ENCODE measurements around the gene TMEM40.

The TMEM40 gene

GRCh38 chr3:12771236-12771635, 12.2 kb upstream of the TMEM40 start:
- H2AFZ ChIP-seq (ENCODE audit: low read depth, low read length), result no peak overlapping the region
- no peak overlapping the region for H3K4me3 ChIP-seq (ENCODE audit: low read length)
- no peaks in the 10 kb centered on the region for H3K9me3 ChIP-seq (ENCODE audit: low read length)
- peaks cover 7% of the 10 kb centered on the region for H3K27me3 ChIP-seq (ENCODE audit: insufficient read depth, low read length)
- no peaks in the 10 kb centered on the region for H3K36me3 ChIP-seq (ENCODE audit: insufficient read depth, low read length)
- no peaks in the 10 kb centered on the region for H3K4me1 ChIP-seq (ENCODE audit: insufficient read depth, low read length)

- Histone ChIP-seq H3K4me1 (ENCODE audit: insufficient read depth, low read length) (no peaks in the 10 kb centered on the region), H2AFZ (ENCODE audit: low read depth, low read length) (no peak overlapping the region)
Observed at GRCh38 chr3:12769761-12770160, 10.7 kb upstream of the TMEM40 start.

GRCh38 chr3:12768579-12769527, 9.8 kb upstream of the TMEM40 start:
- Histone ChIP-seq H3K36me3 (ENCODE audit: insufficient read depth, low read length) (no peaks in the 10 kb centered on the region), H3K4me3 (ENCODE audit: low read length) (no peak overlapping the region), H3K27me3 (ENCODE audit: insufficient read depth, low read length) (peaks cover 5% of the 10 kb centered on the region), H3K4me1 (ENCODE audit: insufficient read depth, low read length) (no peaks in the 10 kb centered on the region), H3K9me3 (ENCODE audit: low read length) (no peaks in the 10 kb centered on the region), H2AFZ (ENCODE audit: low read depth, low read length) (no peak overlapping the region)

More at GRCh38 chr3:12769761-12770160, 10.7 kb upstream of the TMEM40 start:
- no peaks in the 10 kb centered on the region for H3K36me3 ChIP-seq (ENCODE audit: insufficient read depth, low read length)
- no peak overlapping the region for H3K4me3 ChIP-seq (ENCODE audit: low read length)
- no peaks in the 10 kb centered on the region for H3K9me3 ChIP-seq (ENCODE audit: low read length)
- peaks cover 7% of the 10 kb centered on the region for H3K27me3 ChIP-seq (ENCODE audit: insufficient read depth, low read length)

GRCh38 chr3:12766541-12766940, 7.5 kb upstream of the TMEM40 start:
- Histone ChIP-seq H3K9me3 (ENCODE audit: low read length) (no peaks in the 10 kb centered on the region), H3K4me1 (ENCODE audit: insufficient read depth, low read length) (no peaks in the 10 kb centered on the region), H3K27me3 (ENCODE audit: insufficient read depth, low read length) (peaks cover 5% of the 10 kb centered on the region), H3K36me3 (ENCODE audit: insufficient read depth, low read length) (no peaks in the 10 kb centered on the region), H2AFZ (ENCODE audit: low read depth, low read length) (no peak overlapping the region), H3K4me3 (ENCODE audit: low read length) (no peak overlapping the region)

GRCh38 chr3:12764171-12764776, 5.2 kb upstream of the TMEM40 start:
- Histone ChIP-seq H3K27me3 (ENCODE audit: insufficient read depth, low read length) (peaks cover 5% of the 10 kb centered on the region), H3K36me3 (ENCODE audit: insufficient read depth, low read length) (no peaks in the 10 kb centered on the region), H3K4me1 (ENCODE audit: insufficient read depth, low read length) (no peaks in the 10 kb centered on the region), H3K9me3 (ENCODE audit: low read length) (no peaks in the 10 kb centered on the region), H3K4me3 (ENCODE audit: low read length) (no peak overlapping the region), H2AFZ (ENCODE audit: low read depth, low read length) (no peak overlapping the region)

GRCh38 chr3:12759693-12760565, 870 bp upstream of the TMEM40 start:
- Histone ChIP-seq H3K36me3 (ENCODE audit: insufficient read depth, low read length) (no peaks in the 10 kb centered on the region), H2AFZ (ENCODE audit: low read depth, low read length) (no peak overlapping the region), H3K4me1 (ENCODE audit: insufficient read depth, low read length) (no peaks in the 10 kb centered on the region), H3K4me3 (ENCODE audit: low read length) (no peak overlapping the region), H3K9me3 (ENCODE audit: low read length) (no peaks in the 10 kb centered on the region), H3K27me3 (ENCODE audit: insufficient read depth, low read length) (no peaks in the 10 kb centered on the region)

GRCh38 chr3:12758025-12758781, 856 bp downstream of the TMEM40 start:
- no peaks in the 10 kb centered on the region for H3K27me3 ChIP-seq (ENCODE audit: insufficient read depth, low read length)

GRCh38 chr3:12756635-12757034, 2.4 kb downstream of the TMEM40 start:
- Histone ChIP-seq H3K4me3 (ENCODE audit: low read length) (no peak overlapping the region), H3K4me1 (ENCODE audit: insufficient read depth, low read length) (no peaks in the 10 kb centered on the region), H3K9me3 (ENCODE audit: low read length) (no peaks in the 10 kb centered on the region), H2AFZ (ENCODE audit: low read depth, low read length) (no peak overlapping the region), H3K36me3 (ENCODE audit: insufficient read depth, low read length) (no peaks in the 10 kb centered on the region), H3K27me3 (ENCODE audit: insufficient read depth, low read length) (no peaks in the 10 kb centered on the region)

More at GRCh38 chr3:12758025-12758781, 856 bp downstream of the TMEM40 start:
- Histone ChIP-seq H3K4me1 (ENCODE audit: insufficient read depth, low read length) (no peaks in the 10 kb centered on the region), H3K36me3 (ENCODE audit: insufficient read depth, low read length) (no peaks in the 10 kb centered on the region), H3K9me3 (ENCODE audit: low read length) (no peaks in the 10 kb centered on the region), H3K4me3 (ENCODE audit: low read length) (no peak overlapping the region), H2AFZ (ENCODE audit: low read depth, low read length) (no peak overlapping the region)

GRCh38 chr3:12756175-12756574, 2.9 kb downstream of the TMEM40 start:
- H3K36me3 ChIP-seq (ENCODE audit: insufficient read depth, low read length), result no peaks in the 10 kb centered on the region
- no peaks in the 10 kb centered on the region for H3K27me3 ChIP-seq (ENCODE audit: insufficient read depth, low read length)
- no peak overlapping the region for H2AFZ ChIP-seq (ENCODE audit: low read depth, low read length)
- no peak overlapping the region for H3K4me3 ChIP-seq (ENCODE audit: low read length)
- no peaks in the 10 kb centered on the region for H3K4me1 ChIP-seq (ENCODE audit: insufficient read depth, low read length)
- H3K9me3 ChIP-seq (ENCODE audit: low read length), result no peaks in the 10 kb centered on the region

- Histone ChIP-seq H3K9me3 (ENCODE audit: low read length) (no peaks in the 10 kb centered on the region), H3K27me3 (ENCODE audit: insufficient read depth, low read length) (no peaks in the 10 kb centered on the region), H3K4me1 (ENCODE audit: insufficient read depth, low read length) (no peaks in the 10 kb centered on the region), H2AFZ (ENCODE audit: low read depth, low read length) (no peak overlapping the region), H3K36me3 (ENCODE audit: insufficient read depth, low read length) (no peaks in the 10 kb centered on the region), H3K4me3 (ENCODE audit: low read length) (no peak overlapping the region)
Observed at GRCh38 chr3:12755754-12756153, 3.3 kb downstream of the TMEM40 start.

- Histone ChIP-seq H3K4me3 (ENCODE audit: low read length) (no peak overlapping the region), H3K27me3 (ENCODE audit: insufficient read depth, low read length) (no peaks in the 10 kb centered on the region), H3K9me3 (ENCODE audit: low read length) (no peaks in the 10 kb centered on the region), H3K4me1 (ENCODE audit: insufficient read depth, low read length) (no peaks in the 10 kb centered on the region), H2AFZ (ENCODE audit: low read depth, low read length) (no peak overlapping the region), H3K36me3 (ENCODE audit: insufficient read depth, low read length) (no peaks in the 10 kb centered on the region)
Observed at GRCh38 chr3:12754313-12754712, 4.7 kb downstream of the TMEM40 start.

GRCh38 chr3:12753275-12754028, 5.6 kb downstream of the TMEM40 start:
- no peak overlapping the region for H3K4me3 ChIP-seq (ENCODE audit: low read length)
- H3K27me3 ChIP-seq (ENCODE audit: insufficient read depth, low read length), result no peaks in the 10 kb centered on the region
- H3K4me1 ChIP-seq (ENCODE audit: insufficient read depth, low read length), result no peaks in the 10 kb centered on the region
- no peaks in the 10 kb centered on the region for H3K36me3 ChIP-seq (ENCODE audit: insufficient read depth, low read length)
- no peaks in the 10 kb centered on the region for H3K9me3 ChIP-seq (ENCODE audit: low read length)
- H2AFZ ChIP-seq (ENCODE audit: low read depth, low read length), result no peak overlapping the region

Measured in neuron (in vitro differentiated cells).